Neural crest cell (in vitro differentiated cells): ENCODE results near the gene ZFYVE19. TPM values are rescaled to one million over a fixed set of nuclear protein-coding genes. Genes with fewer than 3 reads are reported as not detected.

Experiments
- DNase-seq: peaks from one replicate; pipeline ENCODE4 v3.0.0; 2021; ENCODE audit warnings: low read depth, mixed read lengths, low spot score
- H3K27ac Mint-ChIP-seq: one replicate; pipeline ENCODE4 v1.8.0; 2021; ENCODE audit warnings: mild to moderate bottlenecking, mixed read lengths; ENCODE audit not compliant: unreplicated experiment
- H3K27me3 Mint-ChIP-seq: 2 replicates; pipeline ENCODE4 v1.8.0; 2021; ENCODE audit warnings: low read depth, mild to moderate bottlenecking, mixed read lengths
- H3K36me3 Mint-ChIP-seq: 2 replicates; pipeline ENCODE4 v1.8.0; 2021; ENCODE audit warnings: low read depth, mild to moderate bottlenecking, mixed read lengths
- H3K4me1 Mint-ChIP-seq: 2 replicates; pipeline ENCODE4 v1.8.0; 2021; ENCODE audit warnings: mixed read lengths
- H3K4me3 Mint-ChIP-seq: one replicate; pipeline ENCODE4 v1.8.0; 2021; ENCODE audit warnings: mild to moderate bottlenecking, mixed read lengths
- H3K9me3 Mint-ChIP-seq: 2 replicates; pipeline ENCODE4 v1.8.0; 2021; ENCODE audit warnings: mixed read lengths
- CTCF ChIP-seq: fragments of 200-600 bp; sonication (generic); conservative IDR thresholded peaks from 2 replicates; pipeline ENCODE4 v1.5.0; 2021; ENCODE audit warnings: antibody characterized with exemption, mild to moderate bottlenecking
- total RNA-seq: library from RNA; stranded (reverse); gene quantifications from 2 replicates; pipeline ENCODE4 v1.2.1, GENCODE V29; 2021

Gene ZFYVE19
- total RNA-seq, 1 donor from 2014 or later = 24.2 TPM

GRCh38 chr15:40785164-40785563 lies 21.7 kb upstream of the ZFYVE19 start:
- Mint-ChIP-seq H3K27me3 (no peaks in the 10 kb centered on the region), H3K9me3 (no peaks in the 10 kb centered on the region), H3K4me3 (no peak overlapping the region), H3K27ac (no peak overlapping the region), H3K4me1 (peaks cover 3% of the 10 kb centered on the region), H3K36me3 (no peaks in the 10 kb centered on the region)
- DNase-seq = no peak
- TF ChIP-seq CTCF = no peak

GRCh38 chr15:40785814-40786213 lies 21.1 kb upstream of the ZFYVE19 start:
- H3K36me3 Mint-ChIP-seq = no peaks in the 10 kb centered on the region
- no peak for DNase-seq
- no peaks in the 10 kb centered on the region for H3K27me3 Mint-ChIP-seq
- no peak for TF ChIP-seq CTCF
- no peaks in the 10 kb centered on the region for H3K9me3 Mint-ChIP-seq
- peak overlapping the region; percentile 57 for H3K27ac Mint-ChIP-seq
- H3K4me3 Mint-ChIP-seq = no peak overlapping the region
- H3K4me1 Mint-ChIP-seq = peaks cover 3% of the 10 kb centered on the region

GRCh38 chr15:40787344-40787841 lies 19.5 kb upstream of the ZFYVE19 start:
- Mint-ChIP-seq H3K27ac (no peak overlapping the region), H3K9me3 (no peaks in the 10 kb centered on the region), H3K27me3 (no peaks in the 10 kb centered on the region), H3K4me1 (peaks cover 3% of the 10 kb centered on the region), H3K4me3 (no peak overlapping the region), H3K36me3 (no peaks in the 10 kb centered on the region)
- DNase-seq = no peak
- TF ChIP-seq CTCF = no peak

GRCh38 chr15:40787991-40788390 lies 18.9 kb upstream of the ZFYVE19 start:
- DNase-seq = no peak
- TF ChIP-seq CTCF = no peak
- H3K9me3 Mint-ChIP-seq = no peaks in the 10 kb centered on the region
- H3K27me3 Mint-ChIP-seq = no peaks in the 10 kb centered on the region
- H3K36me3 Mint-ChIP-seq = no peaks in the 10 kb centered on the region
- no peak overlapping the region for H3K27ac Mint-ChIP-seq
- H3K4me1 Mint-ChIP-seq = peaks cover 3% of the 10 kb centered on the region
- no peak overlapping the region for H3K4me3 Mint-ChIP-seq

GRCh38 chr15:40789119-40789518 lies 17.8 kb upstream of the ZFYVE19 start:
- no peaks in the 10 kb centered on the region for H3K27me3 Mint-ChIP-seq
- H3K4me1 Mint-ChIP-seq = peaks cover 3% of the 10 kb centered on the region

More at GRCh38 chr15:40789119-40789518, 17.8 kb upstream of the ZFYVE19 start:
- no peak for DNase-seq
- no peak for TF ChIP-seq CTCF
- Mint-ChIP-seq H3K9me3 (no peaks in the 10 kb centered on the region), H3K4me3 (no peak overlapping the region), H3K27ac (peak overlapping the region; percentile 35), H3K36me3 (peaks cover 2% of the 10 kb centered on the region)
